Kidney epithelial cell (primary cell): Measurements from ENCODE around the gene PMEPA1. TPM values are rescaled to one million over a fixed set of nuclear protein-coding genes. Genes with fewer than 3 reads are reported as not detected.

Experiments
- DNase-seq: peaks from one replicate; pipeline ENCODE4 v3.0.0-alpha.2; 2010; ENCODE audit warnings: low read depth
- H3K27me3 ChIP-seq: 2 replicates; pipeline ENCODE4 v1.6.0; 2011; ENCODE audit warnings: low read length; ENCODE audit not compliant: control insufficient read depth, insufficient read depth
- H3K36me3 ChIP-seq: 2 replicates; pipeline ENCODE4 v1.5.1; 2011; ENCODE audit warnings: low read length; ENCODE audit not compliant: control insufficient read depth, insufficient read depth
- H3K4me3 ChIP-seq: 2 replicates; pipeline ENCODE4 v1.5.1; 2011; ENCODE audit warnings: low read depth, mild to moderate bottlenecking, control low read depth, low read length
- total RNA-seq: library from RNA; depleted of rRNA; stranded (reverse); fragments of >200 nt; gene quantifications from 2 replicates; pipeline ENCODE4 v1.2.3, GENCODE V29; 2015
- TF ChIP-seq, protein P1 (sequence below): IDR thresholded peaks from 2 replicates; pipeline ENCODE4 v1.5.1; 2011; ENCODE audit warnings: mild to moderate bottlenecking, moderate library complexity, low read length, control low read depth, inconsistent platforms; ENCODE audit not compliant: insufficient read depth, poor library complexity, severe bottlenecking

The PMEPA1 gene
- total RNA-seq, 1 donor from 2014 or later: 244 TPM

DNA sequence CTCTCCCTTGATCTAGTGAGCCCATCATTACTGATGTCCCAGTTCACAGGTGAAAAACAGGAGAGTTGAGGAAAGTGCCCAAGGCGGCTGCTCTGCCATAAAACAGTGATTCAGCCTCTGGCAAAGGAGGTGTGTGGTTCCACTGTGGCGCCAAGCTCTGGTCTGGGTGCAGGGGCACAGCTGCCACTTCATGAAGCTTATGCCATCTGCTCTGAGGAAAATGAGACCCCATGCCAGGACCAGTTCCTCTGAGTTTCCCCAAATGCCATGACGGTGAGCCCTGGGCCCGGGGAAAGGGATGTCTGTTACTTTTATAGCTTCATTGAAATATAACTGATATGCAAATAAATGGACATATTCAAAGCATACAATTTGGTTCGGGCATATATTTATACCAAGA lies 55.9 kb downstream of the PMEPA1 start:
- H3K36me3 ChIP-seq: peaks cover 8% of the 10 kb centered on the region

GRCh38 chr20:57653546-57653900 lies 56.3 kb downstream of the PMEPA1 start:
- no peak for DNase-seq
- TF ChIP-seq, protein P1, sequence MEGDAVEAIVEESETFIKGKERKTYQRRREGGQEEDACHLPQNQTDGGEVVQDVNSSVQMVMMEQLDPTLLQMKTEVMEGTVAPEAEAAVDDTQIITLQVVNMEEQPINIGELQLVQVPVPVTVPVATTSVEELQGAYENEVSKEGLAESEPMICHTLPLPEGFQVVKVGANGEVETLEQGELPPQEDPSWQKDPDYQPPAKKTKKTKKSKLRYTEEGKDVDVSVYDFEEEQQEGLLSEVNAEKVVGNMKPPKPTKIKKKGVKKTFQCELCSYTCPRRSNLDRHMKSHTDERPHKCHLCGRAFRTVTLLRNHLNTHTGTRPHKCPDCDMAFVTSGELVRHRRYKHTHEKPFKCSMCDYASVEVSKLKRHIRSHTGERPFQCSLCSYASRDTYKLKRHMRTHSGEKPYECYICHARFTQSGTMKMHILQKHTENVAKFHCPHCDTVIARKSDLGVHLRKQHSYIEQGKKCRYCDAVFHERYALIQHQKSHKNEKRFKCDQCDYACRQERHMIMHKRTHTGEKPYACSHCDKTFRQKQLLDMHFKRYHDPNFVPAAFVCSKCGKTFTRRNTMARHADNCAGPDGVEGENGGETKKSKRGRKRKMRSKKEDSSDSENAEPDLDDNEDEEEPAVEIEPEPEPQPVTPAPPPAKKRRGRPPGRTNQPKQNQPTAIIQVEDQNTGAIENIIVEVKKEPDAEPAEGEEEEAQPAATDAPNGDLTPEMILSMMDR: no peak
- Histone ChIP-seq H3K27me3 (no peaks in the 10 kb centered on the region), H3K36me3 (peaks cover 6% of the 10 kb centered on the region), H3K4me3 (no peak overlapping the region)

More for the DNA sequence above, 55.9 kb downstream of the PMEPA1 start:
- DNase-seq: no peak
- no peaks in the 10 kb centered on the region for H3K27me3 ChIP-seq
- TF ChIP-seq, protein P1: no peak
- H3K4me3 ChIP-seq: no peak overlapping the region

DNA sequence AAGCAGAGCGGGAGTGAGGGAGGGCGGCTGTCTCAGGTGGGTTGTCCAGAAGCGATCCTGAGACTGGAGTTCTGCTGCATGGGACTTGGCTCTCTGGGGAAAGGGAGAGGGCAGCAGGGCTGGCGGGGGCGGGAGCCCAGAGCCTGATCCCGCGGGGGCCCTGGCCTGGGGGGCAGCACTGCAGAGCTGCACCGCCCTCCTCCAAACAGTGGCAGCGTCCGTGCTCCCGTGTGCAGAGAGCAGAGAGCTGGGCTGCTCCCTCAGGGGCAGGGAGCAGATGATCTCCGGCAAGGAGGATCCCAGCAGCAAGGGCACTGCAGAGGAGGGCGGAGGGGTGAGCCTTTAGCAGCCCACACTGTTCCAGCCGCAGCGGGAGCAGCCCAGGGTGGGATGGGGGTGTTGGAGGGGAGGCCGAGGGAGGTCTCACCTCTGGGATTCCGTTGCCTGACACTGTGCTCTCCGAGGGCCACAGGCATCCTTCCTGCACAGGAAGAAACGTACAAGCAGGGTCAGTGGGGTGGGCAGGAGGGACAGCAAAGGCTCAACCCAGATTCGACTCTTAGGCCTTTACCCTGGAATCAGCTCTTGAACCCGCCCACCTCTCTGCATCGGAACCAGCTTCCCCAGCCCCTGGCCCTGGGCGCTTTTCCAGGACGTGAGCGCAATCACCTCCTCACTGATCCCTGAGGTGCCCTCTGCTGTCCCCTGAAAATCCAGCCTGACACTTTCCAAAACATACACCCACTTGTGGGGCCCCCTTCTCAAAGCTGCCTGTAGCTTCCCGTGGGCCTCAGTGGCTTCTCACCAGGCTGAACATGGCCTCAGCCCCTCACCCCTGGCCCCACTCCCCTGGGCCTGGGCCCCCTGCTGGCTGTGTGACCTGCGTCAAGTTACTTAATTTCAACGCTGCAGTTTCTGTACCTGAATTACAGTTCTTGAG lies 56.9 kb downstream of the PMEPA1 start:
- DNase-seq: no peak
- peaks cover 6% of the 10 kb centered on the region for H3K36me3 ChIP-seq
- H3K4me3 ChIP-seq: no peak overlapping the region
- H3K27me3 ChIP-seq: no peaks in the 10 kb centered on the region
- TF ChIP-seq, protein P1: no peak

- TF ChIP-seq, protein P1: no peak
These were observed 57.8 kb downstream of the PMEPA1 start for GRCh38 chr20:57651881-57652605.

DNA sequence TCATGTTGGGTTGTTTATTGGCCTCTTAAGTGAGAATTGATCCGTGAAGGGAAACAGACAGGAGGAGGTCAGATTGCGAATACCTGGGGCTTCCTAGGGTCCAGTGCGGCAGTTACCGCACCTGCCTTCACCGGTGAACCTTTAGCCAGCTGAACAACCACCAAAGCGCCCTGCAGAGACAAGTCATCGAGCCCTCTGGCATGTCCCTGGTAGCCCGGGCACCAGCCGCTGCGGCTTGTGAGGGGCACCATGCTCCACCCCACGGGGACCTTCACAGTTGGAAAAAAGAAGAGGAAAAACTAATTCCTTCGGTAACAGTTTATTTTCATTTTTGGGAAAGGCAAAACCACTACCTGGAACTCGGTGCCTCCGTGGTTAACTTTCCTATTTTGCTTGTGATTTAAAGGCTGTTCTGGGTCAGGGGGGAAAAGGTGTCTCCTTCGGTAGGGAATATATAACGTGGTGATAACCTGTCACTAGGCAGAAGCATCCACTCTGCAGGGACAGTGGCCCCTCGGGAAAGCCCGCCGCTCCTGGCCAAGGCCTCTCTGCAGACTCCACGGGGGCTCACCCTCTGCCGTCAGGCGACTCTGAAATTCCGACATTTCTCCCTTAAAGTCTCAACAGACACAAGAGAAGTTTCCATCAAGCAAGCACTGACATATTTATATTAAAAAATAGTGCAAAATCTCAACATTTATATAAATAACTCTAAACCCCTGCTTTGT lies 58.9 kb downstream of the PMEPA1 start:
- Histone ChIP-seq H3K27me3 (no peaks in the 10 kb centered on the region), H3K4me3 (no peak overlapping the region), H3K36me3 (peaks cover 6% of the 10 kb centered on the region)
- DNase-seq: no peak
- TF ChIP-seq, protein P1: no peak

More at GRCh38 chr20:57651881-57652605, 57.8 kb downstream of the PMEPA1 start:
- no peaks in the 10 kb centered on the region for H3K27me3 ChIP-seq
- H3K4me3 ChIP-seq: no peak overlapping the region
- peaks cover 6% of the 10 kb centered on the region for H3K36me3 ChIP-seq
- DNase-seq: no peak
